H1 (cell line): ENCODE results near the gene CHN2. TPM values are rescaled to one million over a fixed set of nuclear protein-coding genes. Genes with fewer than 3 reads are reported as not detected.

Source experiments
- CTCF ChIA-PET: fragments of 300-600 bp; sonication (Branson Sonifier 250); formaldehyde crosslinking; loops from one replicate; lab custom pipeline; 2021; ENCODE audit not compliant: partially characterized antibody; lab: Charles Lee
- POLR2A ChIA-PET: fragments of 300-600 bp; sonication (Branson Sonifier 250); formaldehyde crosslinking; loops from one replicate; lab custom pipeline; 2021; ENCODE audit warnings: inconsistent platforms; ENCODE audit not compliant: partially characterized antibody; lab: Charles Lee
- DNase-seq, 2 experiments: peaks; one replicate each; pipeline versions ENCODE4 v3.0.0 to v3.0.0-alpha.2; 2010 to 2022; ENCODE audit warnings: low spot score in 2 of 2, low read depth in 1 of 2, mixed read lengths in 1 of 2
- FAIRE-seq: peaks from 2 replicates; lab custom pipeline; 2011; peaks lifted over from hg19 to GRCh38; lab: Jason Lieb, UNC
- H2AFZ ChIP-seq: 2 replicates; pipeline ENCODE4 v1.8.1; 2012; ENCODE audit warnings: low read length, inconsistent platforms
- H2AK5ac ChIP-seq: 2 replicates; pipeline ENCODE4 v1.6.1; 2013; ENCODE audit warnings: low read depth, low read length
- H2BK120ac ChIP-seq: replicated peaks from 2 replicates; pipeline ENCODE3; 2013; ENCODE audit warnings: low read depth, low read length, inconsistent platforms
- H2BK12ac ChIP-seq: 2 replicates; pipeline ENCODE4 v1.6.1; 2013; ENCODE audit warnings: low read depth, low read length
- H2BK15ac ChIP-seq: 2 replicates; pipeline ENCODE4 v1.6.1; 2013; ENCODE audit warnings: low read length
- H2BK20ac ChIP-seq: 2 replicates; pipeline ENCODE4 v1.6.1; 2013; ENCODE audit warnings: low read length
- H2BK5ac ChIP-seq: 2 replicates; pipeline ENCODE4 v1.6.1; 2013; ENCODE audit warnings: low read depth, low read length
- H3K14ac ChIP-seq: 2 replicates; pipeline ENCODE4 v1.6.1; 2013; ENCODE audit warnings: inconsistent platforms; ENCODE audit not compliant: insufficient read length
- H3K18ac ChIP-seq: 2 replicates; pipeline ENCODE4 v1.6.1; 2013; ENCODE audit warnings: low read length; ENCODE audit errors: extremely low read depth
- H3K23ac ChIP-seq: 2 replicates; pipeline ENCODE4 v1.6.1; 2013; ENCODE audit warnings: inconsistent platforms; ENCODE audit not compliant: insufficient read length
- H3K23me2 ChIP-seq: 2 replicates; pipeline ENCODE4 v1.6.1; 2013; ENCODE audit warnings: low read depth, low read length
- H3K27ac ChIP-seq: 2 replicates; pipeline ENCODE4 v1.6.1; 2011; ENCODE audit warnings: low read depth, low read length, inconsistent platforms
- H3K27me3 ChIP-seq, 4 experiments: replicated peaks in 1 of 4; 1 replicate in 1 of 4; 2 replicates in 3 of 4; pipeline versions ENCODE4 v1.6.1 to v1.8.1; 2011 to 2013; ENCODE audit warnings: low read length in 3 of 4, mild to moderate bottlenecking in 3 of 4, inconsistent platforms in 2 of 4, mixed read lengths in 2 of 4, moderate library complexity in 1 of 4; ENCODE audit not compliant: control insufficient read depth in 3 of 4, insufficient read depth in 3 of 4; ENCODE audit errors: extremely low read depth in 1 of 4
- H3K36me3 ChIP-seq, 4 experiments: 2 replicates each; pipeline versions ENCODE4 v1.6.1 to v1.8.1; 2011 to 2013; ENCODE audit warnings: mild to moderate bottlenecking in 4 of 4, low read length in 3 of 4, moderate library complexity in 2 of 4, control low read depth in 1 of 4, inconsistent platforms in 1 of 4; ENCODE audit not compliant: insufficient read depth in 4 of 4, control insufficient read depth in 2 of 4
- H3K4ac ChIP-seq: replicated peaks from 2 replicates; pipeline ENCODE3; 2013; ENCODE audit warnings: low read length, low read depth, mixed read lengths, inconsistent platforms; ENCODE audit not compliant: insufficient read length
- H3K4me1 ChIP-seq, 4 experiments: replicated peaks in 1 of 4; 1 replicate in 1 of 4; 2 replicates in 3 of 4; pipeline versions ENCODE4 v1.6.1 to v1.8.1; 2011 to 2013; ENCODE audit warnings: low read length in 3 of 4, inconsistent platforms in 2 of 4, mixed read lengths in 1 of 4; ENCODE audit not compliant: insufficient read depth in 4 of 4, control insufficient read depth in 3 of 4
- H3K4me2 ChIP-seq, 2 experiments: 2 replicates each; pipeline versions ENCODE4 v1.6.1 to v1.8.1; 2011 to 2013; ENCODE audit warnings: low read depth in 2 of 2, low read length in 2 of 2, control low read depth in 1 of 2, inconsistent platforms in 1 of 2, mild to moderate bottlenecking in 1 of 2; ENCODE audit not compliant: insufficient read depth in 1 of 2
- H3K4me3 ChIP-seq, 4 experiments: fragments of 200-600, 300-600 bp in 1 of 4; sonication (generic), shearing (Covaris generic), sonication (Bioruptor Twin) in 1 of 4; 2 replicates each; pipeline versions ENCODE4 v1.5.1 to v1.8.1; 2011 to 2016; ENCODE audit warnings: low read length in 4 of 4, low read depth in 3 of 4, control low read depth in 2 of 4, inconsistent platforms in 2 of 4, mild to moderate bottlenecking in 2 of 4, mixed read lengths in 1 of 4, moderate library complexity in 1 of 4; ENCODE audit not compliant: insufficient read depth in 2 of 4; ENCODE audit errors: extremely low read depth in 1 of 4
- H3K56ac ChIP-seq: replicated peaks from 2 replicates; pipeline ENCODE3; 2013; ENCODE audit warnings: low read depth, mild to moderate bottlenecking, mixed read lengths, low read length, inconsistent platforms; ENCODE audit not compliant: insufficient read length
- H3K79me1 ChIP-seq: 2 replicates; pipeline ENCODE4 v1.6.1; 2013; ENCODE audit warnings: low read depth, low read length, control low read depth
- H3K79me2 ChIP-seq, 2 experiments: 2 replicates each; pipeline versions ENCODE4 v1.6.1 to v1.8.1; 2012 to 2013; ENCODE audit warnings: low read length in 2 of 2, mild to moderate bottlenecking in 2 of 2, inconsistent platforms in 1 of 2; ENCODE audit not compliant: insufficient read depth in 2 of 2, control insufficient read depth in 1 of 2
- H3K9ac ChIP-seq, 4 experiments: replicated peaks in 1 of 4; 1 replicate in 1 of 4; 2 replicates in 3 of 4; pipeline versions ENCODE4 v1.6.1 to v1.8.1; 2011 to 2013; ENCODE audit warnings: low read depth in 3 of 4, low read length in 3 of 4, control low read depth in 2 of 4, mild to moderate bottlenecking in 2 of 4, moderate library complexity in 2 of 4, inconsistent platforms in 1 of 4; ENCODE audit errors: extremely low read depth in 1 of 4
- H3K9me3 ChIP-seq, 2 experiments: 2 replicates each; pipeline versions ENCODE4 v1.6.1 to v1.8.1; 2012 to 2013; ENCODE audit warnings: mild to moderate bottlenecking in 2 of 2, moderate library complexity in 2 of 2, control low read depth in 1 of 2, inconsistent platforms in 1 of 2, low read depth in 1 of 2, low read length in 1 of 2, mixed read lengths in 1 of 2; ENCODE audit not compliant: insufficient read depth in 2 of 2
- H4K20me1 ChIP-seq, 2 experiments: replicated peaks in 1 of 2; 2 replicates each; pipeline versions ENCODE3 to v1.8.1; 2011 to 2013; ENCODE audit warnings: inconsistent platforms in 2 of 2, low read length in 2 of 2, mild to moderate bottlenecking in 1 of 2; ENCODE audit not compliant: insufficient read depth in 2 of 2, control insufficient read depth in 1 of 2
- H4K5ac ChIP-seq: 2 replicates; pipeline ENCODE4 v1.6.1; 2013; ENCODE audit warnings: low read length, low read depth, mixed read lengths, inconsistent platforms; ENCODE audit not compliant: insufficient read length
- H4K8ac ChIP-seq: 2 replicates; pipeline ENCODE4 v1.8.0; 2013; ENCODE audit warnings: mild to moderate bottlenecking, moderate library complexity, low read length, inconsistent platforms; ENCODE audit not compliant: insufficient read depth; ENCODE audit errors: extremely low read depth
- H4K91ac ChIP-seq: replicated peaks from 2 replicates; pipeline ENCODE3; 2013; ENCODE audit warnings: low read length, mixed read lengths, inconsistent platforms; ENCODE audit not compliant: insufficient read length
- SIRT6 ChIP-seq: IDR thresholded peaks from one replicate; pipeline ENCODE4 v1.7.1; 2012; ENCODE audit warnings: low read length, inconsistent platforms
- WGBS, 2 experiments: shearing (Covaris generic) in 1 of 2; methylation state at CpG; one replicate each; pipeline versions ENCODE4 v1.1.6 to v1.1.7; 2013 to 2015; ENCODE audit warnings: low lambda C conversion rate in 2 of 2, mixed read lengths in 2 of 2, inconsistent platforms in 1 of 2, low coverage in 1 of 2, missing lambda C conversion rate in 1 of 2; ENCODE audit not compliant: insufficient replicate concordance in 2 of 2, insufficient coverage in 1 of 2, insufficient read length in 1 of 2; ENCODE audit errors: extremely low coverage in 1 of 2, missing lambda C conversion rate in 1 of 2; 5-methylcytosine and 5-hydroxymethylcytosine counted together
- polyA plus RNA-seq, 7 experiments: library from polyadenylated mRNA; depleted of rRNA in 3 of 7; stranded (reverse) in 5 of 7; unstranded in 2 of 7; fragments of >200 nt in 5 of 7; fragments of 200-250 nt in 2 of 7; gene quantifications; 1 replicate in 5 of 7; 2 replicates in 1 of 7; 4 replicates in 1 of 7; pipeline versions ENCODE4 v1.2.1 to v1.2.3, GENCODE V29; 2011 to 2013; ENCODE audit warnings: missing spikeins in 2 of 7, mixed read lengths in 2 of 7
- total RNA-seq: library from RNA; stranded (reverse); fragmentation: NEBNext Ultra II Directional; extraction: Animal tissue kit (Norgen Biotek cat#: 25700); gene quantifications from 2 replicates; pipeline ENCODE4 v1.2.1, GENCODE V29; 2021

The CHN2 gene
- total and polyA plus RNA-seq, 2 of the 8 experiments (the other 6 are each of a cell fraction or from before 2014, with no cell fraction given), result 2.9 to 4.8 TPM

GRCh38 chr7:29346231-29346978 is 151.8 kb downstream of the CHN2 start:
- Histone ChIP-seq H3K56ac (no peak overlapping the region), H3K27ac (no peak overlapping the region)

More at GRCh38 chr7:29346231-29346978, 151.8 kb downstream of the CHN2 start:
- Histone ChIP-seq H4K20me1 (peaks cover 0 to 2% of the 10 kb centered on the region in 2 experiments), H3K23me2 (peaks cover 2% of the 10 kb centered on the region; the same call in 1 of the 2 replicates), H4K91ac (no peak overlapping the region), H3K79me1 (no peaks in the 10 kb centered on the region), H3K4me3 (no peak overlapping the region), H2BK120ac (no peak overlapping the region), H2BK15ac (no peak overlapping the region), H3K36me3 (no peaks in the 10 kb centered on the region), H2AFZ (no peak overlapping the region), H3K4me2 (no peak overlapping the region), H2AK5ac (no peak overlapping the region), H2BK20ac (no peak overlapping the region), H3K79me2 (no peaks in the 10 kb centered on the region), H3K14ac (no peak overlapping the region), H3K27me3 (no peaks in the 10 kb centered on the region), H3K9me3 (no peaks in the 10 kb centered on the region), H3K4me1 (no peaks in the 10 kb centered on the region), H2BK5ac (no peak overlapping the region), H3K4ac (no peak overlapping the region), H4K5ac (no peak overlapping the region), H3K18ac (no peak overlapping the region), H4K8ac (no peak overlapping the region), H3K9ac (no peak overlapping the region), H3K23ac (no peak overlapping the region), H2BK12ac (no peak overlapping the region; the same call in 1 of the 2 replicates)
- FAIRE-seq, result no peak
- POLR2A ChIA-PET, result no interaction called here
- CTCF ChIA-PET, result interaction anchor here (0.7 to 5.1 kb wide), 26 partner anchors 9 to 475 kb away, joined by 3 to 39 read pairs (median 6); no protein-coding TSS in a partner anchor
- no peak for DNase-seq
- 94% methylated on average over 8 of the region's 8 CpGs; no CpG with 5 or more reads in 1 of the 2 experiments for WGBS, 2 experiments
- no peak for TF ChIP-seq SIRT6
